Stimulated activated CD8-positive, alpha-beta memory T cell treated with anti-CD3 and anti-CD28 coated beads, Interleukin-4, amount 100 ng/mL, for 24 hours (primary cell): ENCODE data around the gene SHANK2.

Experiments
- DNase-seq: peaks from one replicate; pipeline ENCODE4 v3.0.0-alpha.2; 2020; ENCODE audit warnings: low read depth

SHANK2 gene

DNA sequence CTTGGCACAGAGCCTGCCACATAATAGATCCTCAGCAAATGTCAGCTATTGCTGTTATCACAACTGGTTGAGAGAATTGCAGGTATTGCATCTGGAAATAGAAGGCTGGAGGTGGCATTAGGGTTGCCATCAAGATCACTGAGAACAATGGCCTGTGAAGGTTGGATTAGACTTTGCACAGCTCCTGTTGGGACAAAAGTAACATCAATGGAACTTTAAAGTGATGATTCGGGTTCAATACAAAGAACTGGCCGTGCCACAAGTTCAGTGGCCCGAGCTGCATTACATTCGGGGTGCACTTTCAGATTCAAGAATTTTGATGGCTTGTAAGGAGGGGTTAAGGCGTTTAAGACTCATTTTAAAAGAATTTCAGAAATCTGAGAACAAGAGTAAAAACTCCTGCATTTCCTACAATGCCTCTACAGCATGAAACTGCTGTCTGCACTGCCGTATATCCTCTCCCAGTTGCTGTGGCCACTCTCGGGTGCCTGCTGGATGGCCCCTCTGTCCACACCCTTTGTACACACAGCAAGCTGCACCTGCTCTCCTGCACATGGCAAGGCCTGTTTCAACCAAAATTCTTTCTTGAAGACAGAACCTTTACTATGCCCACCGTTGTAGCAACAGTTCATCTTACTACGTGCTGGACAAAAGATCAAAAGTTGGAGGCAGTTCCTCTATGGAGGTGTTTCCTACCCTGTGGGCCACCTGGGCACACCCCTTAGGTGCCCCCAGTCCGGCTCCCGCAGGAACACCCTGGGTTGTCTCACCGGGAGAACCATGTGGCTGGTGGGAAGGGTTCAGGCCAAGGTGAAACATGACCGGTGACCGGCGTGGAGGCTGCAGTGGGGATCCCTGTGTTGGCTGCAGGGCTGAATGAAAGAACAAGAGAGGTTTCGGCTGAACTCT lies 17.5 kb upstream of the SHANK2 start:
- no peak for DNase-seq

DNA sequence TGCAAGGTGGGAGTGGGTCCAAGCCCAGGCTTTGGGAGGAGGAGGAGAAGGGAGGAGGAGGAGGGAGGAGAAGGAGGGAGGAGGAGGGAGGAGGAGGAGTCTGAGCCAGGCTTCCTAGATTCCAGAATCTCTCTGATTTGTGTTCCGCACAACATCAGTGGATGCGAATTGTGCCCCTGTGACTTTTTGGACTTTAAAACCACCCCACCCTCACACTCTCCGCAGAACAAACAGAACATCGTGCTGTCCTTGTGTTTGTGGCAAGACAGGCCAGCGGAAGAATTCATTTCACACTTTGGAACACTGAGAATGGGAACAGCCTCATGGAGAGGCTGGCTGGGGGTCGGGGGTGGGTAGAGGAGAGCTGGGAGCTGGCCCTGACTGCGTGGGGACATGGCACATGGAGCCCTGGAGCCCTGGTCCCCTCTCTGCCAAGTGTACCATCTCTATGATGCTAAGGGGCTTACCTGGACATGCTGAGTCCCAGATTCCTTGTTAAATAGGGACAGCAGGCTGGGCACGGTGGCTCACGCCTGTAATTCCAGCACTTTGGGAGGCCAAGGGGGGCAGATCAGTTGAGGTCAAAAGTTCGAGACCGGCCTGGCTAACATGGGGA lies 16.4 kb upstream of the SHANK2 start:
- no peak for DNase-seq

DNA sequence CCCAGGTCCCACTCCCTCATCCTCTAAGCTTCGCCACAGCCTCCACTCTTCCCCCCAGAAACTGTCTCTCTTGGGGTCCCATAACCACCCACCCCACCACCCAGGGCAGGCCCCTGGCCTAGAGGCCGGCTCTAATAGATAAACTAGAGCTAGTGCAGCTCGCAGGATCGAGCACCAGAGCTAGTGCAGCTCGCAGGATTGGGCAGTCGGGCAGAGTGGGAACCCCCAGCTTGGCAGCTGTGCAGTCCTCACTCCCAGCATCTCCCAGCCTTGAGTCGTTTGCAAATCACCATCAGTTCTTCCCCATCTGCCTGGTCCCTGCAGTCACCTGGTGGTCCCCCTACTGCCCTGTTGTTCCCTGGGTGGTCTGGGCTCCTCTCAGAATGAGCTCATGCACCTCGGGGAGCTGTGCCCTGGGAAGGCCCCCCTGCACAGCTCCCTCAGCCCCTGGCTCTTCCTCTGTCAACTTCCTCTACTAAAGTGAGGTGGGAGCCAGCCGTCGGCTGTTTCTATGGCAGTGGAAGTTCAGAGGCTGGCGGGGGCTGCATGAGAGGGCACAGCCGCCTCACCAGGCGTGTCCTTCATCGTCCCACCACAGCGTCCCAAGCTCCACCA lies 15.5 kb upstream of the SHANK2 start:
- no peak for DNase-seq

DNA sequence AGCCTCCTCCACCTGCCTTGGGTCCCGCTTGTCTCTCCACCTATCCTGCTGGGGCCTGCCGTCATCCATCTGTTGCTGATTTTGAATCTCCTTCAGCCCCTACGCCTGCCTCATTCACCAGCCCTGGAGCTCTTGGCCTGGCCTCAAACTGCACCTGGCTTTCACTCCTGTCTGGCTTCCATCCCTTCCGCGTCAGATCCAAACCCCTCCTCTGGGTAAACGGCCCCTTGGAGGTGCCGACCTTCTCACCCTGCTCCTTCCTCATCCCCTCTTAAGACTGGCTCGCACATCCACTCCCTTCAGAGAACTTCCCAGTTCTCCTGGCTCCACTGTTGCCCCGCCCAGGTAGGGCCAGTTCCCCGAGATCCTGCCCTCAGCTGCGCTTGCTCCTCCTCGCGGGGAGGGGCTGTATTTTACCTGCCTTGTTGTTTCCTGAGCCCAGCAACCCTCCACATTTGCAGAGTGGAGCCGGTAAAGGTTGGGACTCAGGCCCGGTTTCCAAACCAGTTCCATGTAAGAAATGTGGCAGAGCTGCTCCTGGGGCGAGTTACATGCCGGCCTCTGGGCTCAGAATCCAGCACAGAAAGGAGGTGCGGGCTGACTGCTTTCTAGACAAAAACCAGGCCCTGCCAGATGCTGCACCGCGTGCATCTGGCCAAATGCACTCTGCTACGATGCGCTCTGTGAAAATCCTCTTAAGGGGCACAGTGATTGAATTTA lies 13.9 kb upstream of the SHANK2 start:
- DNase-seq, result no peak

DNA sequence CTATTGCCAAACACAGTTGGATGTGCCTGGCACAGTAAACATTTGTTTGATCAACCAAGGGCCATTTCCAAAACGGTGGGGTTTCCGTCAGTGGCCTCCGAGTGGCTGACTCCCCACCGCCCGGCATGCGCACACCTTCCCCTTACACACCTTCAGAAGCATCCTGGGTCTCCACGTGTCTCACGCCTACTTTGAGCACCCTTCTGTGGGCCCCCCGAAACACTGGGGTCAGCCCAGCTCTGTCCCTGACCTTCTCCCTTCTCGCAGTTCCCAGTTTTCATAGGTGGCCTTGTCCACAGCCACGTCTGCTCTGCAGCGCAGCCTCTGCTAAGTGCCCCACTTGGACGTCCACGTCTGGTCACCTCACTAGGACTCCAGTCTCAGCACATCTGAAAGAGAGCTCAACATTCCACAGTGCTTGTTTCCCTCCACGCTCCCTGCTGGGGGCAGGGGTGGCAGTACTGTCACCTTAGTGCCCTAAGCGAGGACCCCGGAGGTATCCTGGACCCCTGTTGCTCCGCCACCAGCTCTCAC lies 13.2 kb upstream of the SHANK2 start:
- no peak for DNase-seq

DNA sequence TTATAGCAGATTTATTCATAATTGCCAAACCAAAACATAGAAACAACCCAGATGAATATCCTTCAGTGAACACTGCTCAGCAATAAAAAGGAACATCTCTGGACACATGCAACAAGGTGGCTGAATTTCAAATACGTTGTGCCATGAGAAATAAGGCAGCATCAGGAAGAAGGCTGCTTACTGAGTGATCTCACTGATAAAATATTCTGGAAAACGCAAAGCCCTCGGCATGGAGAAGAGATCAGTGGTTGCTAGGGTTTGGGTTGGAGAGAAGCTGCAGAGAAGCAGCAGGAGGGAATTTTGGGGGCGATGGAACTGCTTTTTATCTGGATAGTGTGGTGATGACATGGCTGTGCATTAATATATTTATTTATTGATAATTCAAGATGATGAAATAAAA lies 11.0 kb upstream of the SHANK2 start:
- DNase-seq, result no peak

DNA sequence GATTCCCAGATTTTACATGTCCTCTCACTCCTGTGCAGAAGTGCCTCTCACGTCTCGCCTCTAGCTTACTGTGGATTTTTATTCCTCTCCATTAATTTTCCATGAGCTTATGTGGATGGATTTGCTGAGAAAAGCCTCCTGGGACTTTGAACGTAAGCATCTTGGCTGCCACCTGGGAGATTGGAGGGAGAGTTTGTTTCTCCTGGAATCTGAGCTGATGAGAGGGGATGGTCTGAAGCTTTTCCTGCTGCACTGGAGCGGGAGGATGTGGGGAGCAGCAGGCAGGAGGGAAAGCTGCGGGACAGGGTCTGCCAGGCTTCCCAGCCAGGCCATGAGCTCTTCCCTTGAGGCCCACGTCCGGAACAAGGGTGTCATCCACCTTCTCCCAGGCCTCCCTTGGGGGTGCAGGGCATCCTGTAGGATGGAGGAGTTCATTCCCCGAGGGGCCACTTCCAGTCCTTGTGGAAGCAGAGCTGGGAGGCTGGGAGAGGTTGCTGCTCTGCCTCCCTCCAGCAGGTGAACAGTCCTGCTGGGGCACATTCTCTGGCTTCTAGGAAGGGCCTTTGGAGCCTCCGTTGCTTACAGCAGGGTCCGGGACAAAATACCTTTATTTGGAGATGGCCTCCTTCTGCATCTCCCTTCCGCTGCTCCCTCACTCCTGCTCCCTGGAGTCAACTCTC lies 3.6 kb upstream of the SHANK2 start:
- no peak for DNase-seq

DNA sequence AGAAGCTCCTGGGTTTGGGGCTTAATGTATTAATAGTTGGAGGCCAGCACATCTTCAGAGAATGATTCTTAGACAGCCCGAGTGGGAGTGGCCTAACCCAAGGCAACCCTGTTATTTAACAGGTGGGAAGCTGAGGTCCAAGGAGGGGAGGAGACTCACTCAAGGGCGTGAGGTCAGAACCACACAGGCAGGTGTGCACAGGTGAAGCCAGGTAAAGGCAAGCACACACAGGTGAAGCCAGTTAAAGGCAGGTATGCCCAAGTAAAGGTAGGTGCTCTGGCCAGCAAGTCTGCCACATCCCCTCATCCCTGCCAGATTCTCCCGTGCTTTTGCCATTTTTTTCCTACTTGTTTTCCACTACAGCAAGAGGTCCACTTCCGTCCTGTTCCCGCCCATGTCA lies 2.9 kb upstream of the SHANK2 start:
- no peak for DNase-seq

DNA sequence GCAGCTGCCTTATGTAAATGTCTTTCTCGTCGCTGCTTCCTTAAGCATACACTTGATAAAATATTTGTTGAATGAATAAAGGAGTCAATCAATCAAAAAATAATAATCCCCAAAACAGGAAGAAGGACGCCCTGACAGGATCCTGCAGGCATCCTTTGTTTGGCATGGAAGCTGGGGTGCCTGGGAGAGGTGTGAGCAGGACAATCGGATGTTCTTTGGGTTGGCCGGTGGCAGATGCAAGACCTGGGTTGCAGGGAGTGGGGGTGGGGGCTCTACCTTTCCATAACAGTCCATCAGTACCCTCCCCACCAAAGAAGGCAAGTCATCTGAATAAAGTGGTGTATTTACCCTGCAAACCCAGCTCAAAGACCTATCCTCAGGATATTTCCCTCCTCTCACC lies 1.4 kb upstream of the SHANK2 start:
- no peak for DNase-seq

DNA sequence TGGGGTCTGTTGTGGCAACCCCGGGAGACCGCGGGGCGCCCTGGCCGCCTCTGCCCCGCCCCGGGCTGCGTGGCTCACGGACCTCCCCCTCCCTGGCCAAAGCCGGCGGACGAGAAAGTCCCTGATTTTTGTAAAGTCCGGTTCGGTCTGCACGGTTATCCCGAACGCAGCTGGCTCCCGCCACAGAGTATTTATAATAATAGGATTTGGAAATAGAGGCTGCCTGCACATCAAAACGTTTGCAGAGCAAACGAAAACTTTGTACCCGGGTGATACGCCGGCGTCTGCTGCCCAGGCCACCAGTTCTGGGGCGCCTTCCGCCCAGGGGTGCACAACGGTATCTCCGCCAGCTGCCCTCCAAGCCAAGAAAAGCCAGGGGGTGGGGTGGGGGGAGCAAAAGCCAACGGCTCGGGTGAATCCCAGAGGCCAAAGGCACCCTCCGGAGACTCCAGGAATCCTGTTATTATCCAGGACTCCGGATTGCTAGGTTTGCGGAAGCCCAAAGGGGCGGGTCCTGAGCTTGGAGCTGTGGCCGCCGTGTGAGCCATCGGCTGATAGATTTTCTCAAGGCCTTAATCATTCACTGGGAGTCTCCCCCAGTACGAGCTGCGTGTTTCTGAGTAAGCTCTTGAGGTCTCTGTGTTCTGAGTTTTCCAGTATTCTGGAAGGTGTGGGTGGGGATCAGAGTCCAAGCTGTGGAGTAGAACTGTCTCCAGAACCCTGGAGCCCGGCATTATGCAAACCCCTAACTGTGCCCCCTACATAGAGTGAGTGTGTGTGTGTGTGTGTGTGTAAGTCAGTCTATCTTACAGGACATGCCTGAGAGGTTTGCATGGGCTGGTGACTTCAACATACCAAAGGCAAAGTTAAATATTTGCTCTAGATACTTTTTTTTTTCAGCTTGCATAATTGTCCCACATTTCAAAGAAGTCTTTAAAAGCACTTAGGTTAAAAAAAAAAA lies 673 bp upstream of the SHANK2 start:
- DNase-seq, result no peak

DNA sequence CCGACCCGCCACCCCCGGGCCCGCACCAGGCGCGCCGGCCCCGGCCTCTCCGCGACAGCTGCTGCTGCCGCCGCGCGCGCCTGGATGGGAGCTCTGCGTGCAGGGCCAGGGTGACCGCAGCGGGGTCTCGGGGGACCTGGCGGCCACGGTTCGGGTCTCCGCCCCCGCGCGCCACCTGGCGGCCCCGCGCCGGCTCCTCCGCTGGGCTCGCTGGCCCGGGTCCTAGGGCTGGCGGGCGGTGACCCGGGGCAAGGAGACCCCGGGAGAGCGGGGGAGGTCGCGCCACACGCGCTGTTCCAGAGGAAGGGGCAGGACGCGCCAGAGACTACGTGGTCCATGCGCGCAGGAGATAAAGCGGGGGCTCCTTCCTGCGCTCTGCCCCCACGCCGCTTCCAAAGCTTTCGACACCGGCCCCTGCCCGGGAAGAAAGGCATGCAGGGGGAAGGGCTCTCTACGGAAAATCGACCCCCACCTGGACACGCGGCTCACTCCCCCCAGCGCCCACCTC lies 562 bp downstream of the SHANK2 start:
- DNase-seq, result no peak

DNA sequence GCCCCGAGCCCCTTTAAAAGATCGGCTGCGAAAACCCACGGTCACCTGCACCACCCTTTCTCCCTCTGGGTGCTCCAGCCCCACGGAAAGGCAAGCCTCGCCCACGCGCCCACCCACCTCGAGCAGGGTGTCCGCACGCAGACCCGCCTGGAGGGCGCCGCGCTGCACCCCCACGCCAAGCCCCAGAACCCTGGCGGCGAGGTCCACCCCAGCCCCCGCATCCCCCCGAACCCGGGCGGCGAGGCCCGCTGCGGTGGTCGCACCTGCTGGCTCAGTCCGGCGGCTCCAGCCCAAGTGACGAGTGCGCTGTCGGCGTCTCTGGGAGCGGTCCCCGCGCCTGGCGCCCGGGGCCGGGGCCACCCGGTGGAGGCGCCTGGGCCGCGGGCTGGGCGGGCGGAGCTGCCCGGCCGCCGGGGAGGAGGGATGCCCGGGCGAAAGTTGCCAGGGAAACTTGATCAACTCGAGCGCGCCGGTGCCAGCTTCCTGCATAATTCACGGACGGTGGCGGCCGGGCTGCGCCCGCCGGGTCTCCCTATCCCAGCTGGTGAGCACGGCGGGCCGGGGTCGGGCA lies 1.1 kb downstream of the SHANK2 start:
- DNase-seq, result no peak

DNA sequence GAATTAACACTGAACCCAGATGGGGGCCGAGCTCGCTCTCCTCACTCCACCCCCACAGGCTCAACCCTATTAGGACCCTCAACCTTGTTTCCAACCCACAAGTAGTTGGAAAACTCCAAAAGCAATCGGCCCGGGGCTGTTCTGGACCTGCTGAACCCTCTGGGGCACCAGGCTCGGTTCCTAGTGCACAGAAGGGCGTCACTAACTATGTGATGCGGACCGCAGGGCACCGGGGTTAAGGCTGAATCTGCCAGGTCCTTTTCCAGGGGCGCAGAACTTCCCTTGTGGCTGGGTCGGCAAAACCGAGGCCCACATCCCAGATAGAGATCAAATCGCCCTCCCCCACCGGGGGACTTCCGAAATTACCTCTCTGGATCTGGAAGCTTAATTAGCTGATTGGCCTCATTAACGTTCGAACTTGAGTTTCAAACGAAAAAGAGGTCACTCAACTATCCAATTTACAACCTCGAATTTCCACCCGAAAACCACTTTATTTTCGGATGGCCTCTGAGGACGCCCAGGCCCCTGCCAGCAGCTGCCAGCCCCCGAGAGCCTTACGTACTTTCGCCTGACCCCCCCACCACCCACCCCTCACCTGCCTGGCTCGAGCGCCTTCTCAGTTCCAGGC lies 1.7 kb downstream of the SHANK2 start:
- DNase-seq, result no peak

DNA sequence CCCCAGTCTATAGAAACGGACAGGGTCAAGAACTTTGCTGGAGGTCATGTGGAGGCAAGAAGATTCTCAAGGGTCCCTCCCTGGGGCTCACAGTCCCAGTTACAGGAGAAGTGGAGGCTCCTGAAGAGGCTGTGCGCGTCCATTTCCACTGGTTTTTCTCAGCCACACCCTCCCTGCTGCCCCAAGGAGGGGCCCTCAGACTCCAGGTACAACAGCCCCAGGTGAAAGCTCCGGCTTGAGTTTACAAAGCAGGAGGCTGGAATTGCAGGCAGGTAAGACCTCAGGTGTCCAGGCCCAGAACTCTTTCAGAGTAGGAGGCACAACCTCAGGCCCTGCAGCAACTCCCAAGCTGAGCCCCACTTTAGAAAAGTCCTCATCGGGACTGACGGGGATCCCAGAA lies 3.1 kb downstream of the SHANK2 start:
- no peak for DNase-seq

DNA sequence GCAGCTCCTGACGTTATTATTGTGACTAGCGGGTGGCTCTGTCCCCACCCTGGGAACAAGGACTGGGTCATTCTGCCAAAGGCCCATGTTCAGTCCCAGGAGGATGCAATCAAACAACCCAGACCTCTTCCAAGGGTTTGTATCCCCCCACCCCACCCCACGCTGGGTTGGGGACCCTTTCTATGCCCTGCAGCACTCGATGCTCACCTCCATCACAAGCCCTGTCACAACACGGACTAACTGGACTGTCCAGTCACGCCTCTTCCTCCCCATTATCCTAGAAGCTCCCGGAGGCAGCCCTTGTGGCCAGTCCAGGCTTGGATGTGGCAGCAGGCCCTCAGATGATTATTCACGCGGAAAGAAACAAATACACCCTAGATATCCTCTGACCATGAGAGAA lies 3.7 kb downstream of the SHANK2 start:
- DNase-seq, result no peak

DNA sequence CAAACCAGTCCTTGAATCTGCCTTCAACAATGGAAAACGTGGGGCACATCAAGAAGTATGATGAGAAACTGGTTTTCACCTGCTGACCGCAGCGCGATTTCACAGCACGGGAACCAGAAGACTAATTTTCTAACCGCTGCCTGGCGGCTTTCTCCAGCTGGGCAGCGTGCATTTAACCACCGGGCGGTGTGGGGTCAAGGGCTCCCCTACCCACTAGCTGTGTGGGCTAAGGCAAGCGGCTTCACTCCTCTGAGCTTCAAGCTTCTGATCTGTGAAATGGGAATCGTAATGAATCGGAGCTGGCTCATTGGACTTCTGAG lies 4.2 kb downstream of the SHANK2 start:
- DNase-seq, result no peak

DNA sequence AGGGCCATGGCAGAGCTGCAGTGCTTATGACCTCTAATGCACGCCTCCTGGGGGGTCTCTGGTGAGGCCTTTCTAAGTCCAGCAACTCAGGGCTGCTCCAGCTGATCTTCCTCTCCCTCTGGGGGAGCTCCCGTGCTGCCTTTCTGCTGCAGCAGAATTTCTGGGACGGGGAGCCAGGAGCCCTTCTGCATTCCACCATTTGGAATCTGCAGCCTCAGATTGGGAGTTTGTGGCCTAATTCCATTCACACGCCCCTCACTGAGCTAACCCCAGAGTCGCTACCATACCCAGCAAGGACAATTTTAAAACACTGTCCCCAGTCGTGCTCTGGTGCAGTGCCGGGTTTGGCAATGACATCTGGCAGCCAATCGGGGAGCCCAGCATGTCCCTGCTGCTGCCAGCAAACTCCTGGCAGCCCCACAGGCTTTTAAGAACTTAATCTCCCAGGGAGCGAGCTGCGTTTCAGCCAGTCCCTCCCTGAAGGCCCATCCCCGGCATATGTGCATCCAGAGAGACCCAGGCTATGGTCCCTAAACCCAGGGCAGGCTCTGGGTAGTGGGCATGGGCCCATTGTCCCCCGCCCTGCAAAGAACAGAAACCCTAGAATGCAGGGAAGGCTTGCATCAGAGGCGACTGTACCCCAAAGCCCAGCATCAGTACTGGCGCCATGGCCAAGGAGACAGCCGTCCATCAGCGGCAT lies 4.7 kb downstream of the SHANK2 start:
- no peak for DNase-seq

DNA sequence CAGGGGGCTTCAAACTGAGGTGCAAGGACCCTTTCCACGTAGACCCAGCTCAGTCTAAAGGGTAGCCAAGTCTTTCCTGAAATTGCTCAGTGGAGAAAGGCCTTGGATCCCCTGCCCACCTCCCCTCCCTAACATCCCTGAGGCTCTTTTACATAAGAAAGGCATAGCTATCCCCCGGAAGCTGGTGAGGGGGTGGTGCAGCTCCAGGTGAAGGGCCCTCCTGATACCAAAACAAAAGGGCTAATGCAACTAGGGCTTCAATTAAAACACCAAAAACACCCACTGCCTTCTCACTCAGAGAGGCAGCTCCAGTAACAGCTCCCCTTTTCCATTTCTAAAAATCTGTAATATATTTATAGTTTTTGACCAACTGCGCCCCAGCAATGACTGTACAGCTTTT lies 5.8 kb downstream of the SHANK2 start:
- DNase-seq, result no peak
